Measurements from ENCODE around the gene PARD6A. TPM values are rescaled to one million over a fixed set of nuclear protein-coding genes. Genes with fewer than 3 reads are reported as not detected.

Gene PARD6A
- total and polyA plus RNA-seq, 2 of the 13 experiments (the other 11 are each of a cell fraction or from before 2014, with no cell fraction given) = 3.5 to 4.3 TPM

- TF ChIP-seq ZNF441 (CRISPR knock-in tag; IDR thresholded peaks at IDR 0.05; ENCODE audit: borderline replicate concordance) (peak; percentile 70; the same call in 1 of the 2 replicates), SMC3 (IDR thresholded peaks at IDR 0.05; ENCODE audit: low read length) (no peak), ZNF3 (CRISPR knock-in tag; IDR thresholded peaks at IDR 0.05) (no peak), ZNF296 (CRISPR knock-in tag; conservative IDR thresholded peaks at IDR 0.05) (peak; percentile 75; the same call in 1 of the 2 replicates), TMF1 (CRISPR knock-in tag; IDR thresholded peaks at IDR 0.05; ENCODE audit: low read depth) (no peak), KLF15 (CRISPR knock-in tag; IDR thresholded peaks at IDR 0.05; ENCODE audit: borderline replicate concordance) (no peak), ZNF33A (CRISPR knock-in tag; IDR thresholded peaks at IDR 0.05; ENCODE audit: borderline replicate concordance) (no peak), ZNF564 (CRISPR knock-in tag; IDR thresholded peaks at IDR 0.05) (peak; percentile 45; the same call in 1 of the 2 replicates), ZNF12 (CRISPR knock-in tag; IDR thresholded peaks at IDR 0.05) (no peak), NR1H2 (CRISPR knock-in tag; IDR thresholded peaks at IDR 0.05; ENCODE audit: borderline replicate concordance, low read depth) (0 out of 2 replicates have a peak, but pooled peaks have one; percentile 20), NCOR1 (IDR thresholded peaks at IDR 0.05; ENCODE audit: borderline replicate concordance, low read length) (no peak; the same call in 1 of the 2 replicates), SAFB2 (CRISPR knock-in tag; IDR thresholded peaks at IDR 0.05; ENCODE audit: borderline replicate concordance, low read depth) (no peak; the same call in 1 of the 2 replicates), HIC2 (CRISPR knock-in tag; IDR thresholded peaks at IDR 0.05; ENCODE audit: low read depth) (0 out of 2 replicates have a peak, but pooled peaks have one; percentile 15), KLF12 (CRISPR knock-in tag; IDR thresholded peaks at IDR 0.05; ENCODE audit: borderline replicate concordance) (peak; percentile 16; the same call in 1 of the 2 replicates), ZFY (CRISPR knock-in tag; IDR thresholded peaks at IDR 0.05) (peak; percentile 81), ZNF34 (CRISPR knock-in tag; IDR thresholded peaks at IDR 0.05; ENCODE audit: borderline replicate concordance) (no peak), ZNF460 (CRISPR knock-in tag; IDR thresholded peaks at IDR 0.05; ENCODE audit: borderline replicate concordance) (peak; percentile 18; the same call in 1 of the 2 replicates), ZNF329 (CRISPR knock-in tag; IDR thresholded peaks at IDR 0.05; ENCODE audit: low read depth) (no peak), NR2F6 (IDR thresholded peaks at IDR 0.05) (peak; percentile 82), NR2F6 (CRISPR knock-in tag; IDR thresholded peaks at IDR 0.05) (peak; percentile 88), ZNF569 (CRISPR knock-in tag; IDR thresholded peaks at IDR 0.05; ENCODE audit: borderline replicate concordance) (no peak), NFKB2 (CRISPR knock-in tag; IDR thresholded peaks at IDR 0.05; ENCODE audit: borderline replicate concordance) (peak; percentile 18; the same call in 1 of the 2 replicates), SRF (IDR thresholded peaks at IDR 0.05; ENCODE audit: low read depth, low read length) (no peak), IRX3 (CRISPR knock-in tag; IDR thresholded peaks at IDR 0.05; ENCODE audit: borderline replicate concordance, low read depth) (no peak), SYNCRIP (IDR thresholded peaks at IDR 0.05; ENCODE audit: insufficient read depth, low read depth, low read length) (no peak), HMGXB4 (CRISPR knock-in tag; IDR thresholded peaks at IDR 0.05; ENCODE audit: borderline replicate concordance in 1 of 2, low read depth in 1 of 2) (peak; percentile 10 to 58; a peak in 2 of 4 replicates), ZNF552 (CRISPR knock-in tag; IDR thresholded peaks at IDR 0.05; ENCODE audit: borderline replicate concordance) (peak; percentile 9; the same call in 1 of the 2 replicates)
These were observed 6.0 kb downstream of the PARD6A start, which contains the start of the genes C16orf86 and ENKD1 (continued) for GRCh38 chr16:67666559-67667452.

All from HepG2 (cell line).